GM19467 (cell line): ENCODE measurements around the gene MYO5B.
"Not testable (repeated sequence)": the region's sequence is repeated elsewhere in the genome, so short reads cannot be mapped to it uniquely, and the experiment has no call there.

Experiments
- ATAC-seq: cut with Tn5 transposase; IDR thresholded peaks from one replicate; pipeline ENCODE4 v1.9.1; 2021; ENCODE audit warnings: mild to moderate bottlenecking, moderate library complexity; ENCODE audit not compliant: unreplicated experiment

The MYO5B gene

DNA sequence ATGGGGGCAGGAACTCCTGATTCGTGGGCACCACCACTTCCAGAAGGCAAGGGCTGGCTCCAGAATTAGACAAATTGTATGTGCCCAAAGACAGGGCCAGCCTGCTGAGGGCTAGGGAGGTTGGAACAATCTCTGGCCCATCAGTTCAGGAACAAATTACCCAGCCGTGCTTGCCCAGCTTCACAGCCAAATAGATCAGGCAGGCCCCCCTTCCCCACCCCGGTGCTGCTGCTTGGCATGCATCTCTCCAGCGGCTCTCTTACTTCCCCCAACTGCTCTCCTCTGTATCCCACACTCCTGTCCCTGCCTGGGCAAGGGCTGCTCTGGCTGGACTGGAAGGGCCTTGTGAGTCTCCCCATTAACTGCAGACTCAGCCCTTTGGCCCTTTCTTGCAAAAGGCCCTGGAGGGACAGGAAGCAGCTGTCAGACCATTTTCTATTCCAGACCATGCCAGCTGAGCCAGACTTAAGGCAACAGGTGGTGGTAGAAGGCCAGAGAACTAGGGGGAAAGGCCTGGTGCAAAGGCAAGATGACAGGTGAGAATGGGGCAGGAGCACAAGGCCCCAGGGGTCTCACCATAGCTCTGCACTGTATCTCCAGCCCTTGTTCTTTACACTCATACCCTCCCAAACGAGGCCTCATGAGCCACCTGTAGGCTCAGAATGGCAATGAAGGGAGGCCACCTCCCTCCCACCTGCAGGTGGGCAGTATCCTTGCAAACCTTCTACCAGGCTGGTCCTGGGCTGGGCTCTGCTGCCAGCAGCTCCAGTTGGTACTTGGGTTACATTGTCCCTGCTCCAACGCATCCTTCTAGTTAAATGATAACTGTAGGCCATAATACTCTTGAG lies 350.9 kb downstream of the MYO5B start:
- no peak for ATAC-seq

DNA sequence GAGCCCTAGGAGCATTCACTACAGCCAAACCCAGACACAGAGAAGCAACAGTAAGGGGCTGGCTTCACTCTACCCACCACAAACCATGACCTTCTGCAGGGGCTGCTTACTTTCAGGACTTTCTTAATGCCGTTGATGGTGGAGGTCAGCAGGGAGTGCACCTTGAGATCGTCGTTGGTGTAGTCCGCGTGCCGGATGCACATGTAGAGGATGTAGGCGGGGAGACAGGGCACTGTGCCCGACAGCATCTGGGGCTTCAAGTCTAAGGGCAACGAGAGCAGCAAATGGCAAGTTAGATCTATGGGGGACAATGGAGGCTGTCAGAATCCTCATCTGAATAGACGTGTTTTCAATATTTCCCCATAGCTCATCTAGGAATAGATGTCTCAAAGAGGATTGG lies 351.8 kb downstream of the MYO5B start:
- ATAC-seq: no peak

DNA sequence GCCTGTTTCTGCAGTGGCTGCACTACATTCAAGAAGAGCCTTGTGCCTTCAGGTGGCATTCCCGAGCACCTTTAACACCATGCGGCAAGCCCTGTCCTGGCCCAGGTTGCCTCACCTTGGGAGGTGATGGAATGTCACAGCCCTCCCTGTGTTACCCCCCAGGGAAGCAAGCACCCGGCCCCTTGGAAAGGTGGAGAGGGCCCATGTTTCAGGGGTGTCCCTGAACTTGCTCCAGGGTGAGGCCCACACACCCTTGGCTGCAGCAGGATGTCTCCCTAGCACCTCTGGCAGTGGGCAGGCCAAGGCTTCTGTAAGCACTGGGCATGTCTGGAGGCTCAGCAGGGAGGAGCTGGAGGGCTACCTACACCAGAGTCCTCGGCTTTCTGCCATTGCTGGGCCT lies 352.3 kb downstream of the MYO5B start:
- ATAC-seq: no peak

DNA sequence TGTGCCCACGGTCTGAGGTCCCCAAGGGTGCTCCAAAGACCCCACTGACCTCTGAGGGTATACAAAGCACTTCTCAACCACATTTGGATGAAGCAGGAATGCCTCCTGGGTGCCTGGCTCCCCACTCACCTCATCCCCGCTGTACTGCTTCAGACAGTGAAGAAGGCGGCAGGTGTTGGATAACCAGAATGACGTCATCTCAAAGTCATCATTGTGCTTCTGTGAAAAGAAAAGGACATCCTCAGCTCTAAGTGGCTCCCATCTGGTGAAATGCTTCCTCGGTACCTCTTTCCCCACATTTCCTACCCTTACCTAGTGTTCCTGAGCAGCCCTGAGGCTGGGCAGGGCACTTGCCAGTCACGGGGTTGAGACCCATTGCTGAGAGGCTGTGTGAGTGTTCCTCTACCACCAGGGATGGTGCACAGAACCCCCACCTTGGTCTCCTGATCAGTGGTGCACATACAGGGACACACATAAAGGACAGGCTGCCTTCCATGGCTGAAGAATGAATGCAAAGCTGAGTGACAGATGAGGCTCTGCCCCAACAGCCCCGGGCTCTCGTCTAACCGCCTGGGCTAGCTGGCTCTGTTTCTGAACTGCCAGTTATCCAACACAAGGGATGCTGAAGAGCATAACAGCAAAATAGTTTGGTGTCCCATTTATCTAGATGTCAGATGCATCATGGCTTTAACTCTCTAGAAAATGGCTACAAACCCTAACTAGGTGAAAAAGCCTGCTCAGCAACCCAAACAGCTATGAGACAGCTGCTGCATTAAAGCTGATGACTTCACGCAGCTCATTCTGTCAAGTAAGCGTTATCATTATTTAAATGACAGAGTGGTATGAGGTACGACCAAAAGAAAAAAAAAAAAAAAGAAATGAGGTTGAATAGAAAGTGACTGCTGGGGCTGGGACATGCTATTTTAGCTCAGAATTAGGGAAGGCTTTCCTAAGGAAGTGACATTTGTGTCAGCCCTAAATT lies 353.4 kb downstream of the MYO5B start:
- ATAC-seq: no peak

DNA sequence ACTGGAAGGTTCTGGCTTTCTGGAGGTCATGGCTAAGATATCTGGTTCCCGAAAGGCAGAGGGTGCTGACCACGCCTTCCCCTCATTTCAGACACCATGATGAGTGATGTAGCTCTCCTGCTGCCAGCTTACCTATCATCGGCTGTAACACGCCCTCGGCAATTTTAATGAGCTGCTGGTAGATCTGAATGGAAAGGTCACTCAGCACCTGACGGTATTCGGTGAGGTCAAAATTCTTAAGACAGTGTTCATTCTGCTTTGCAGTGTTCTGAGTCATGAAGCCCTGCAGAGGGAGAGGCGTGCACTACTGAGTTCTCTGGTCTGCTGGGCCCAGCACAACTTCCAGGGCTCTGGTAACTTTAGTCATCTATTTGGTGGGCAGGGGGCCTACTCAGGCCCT lies 355.9 kb downstream of the MYO5B start:
- no peak for ATAC-seq

DNA sequence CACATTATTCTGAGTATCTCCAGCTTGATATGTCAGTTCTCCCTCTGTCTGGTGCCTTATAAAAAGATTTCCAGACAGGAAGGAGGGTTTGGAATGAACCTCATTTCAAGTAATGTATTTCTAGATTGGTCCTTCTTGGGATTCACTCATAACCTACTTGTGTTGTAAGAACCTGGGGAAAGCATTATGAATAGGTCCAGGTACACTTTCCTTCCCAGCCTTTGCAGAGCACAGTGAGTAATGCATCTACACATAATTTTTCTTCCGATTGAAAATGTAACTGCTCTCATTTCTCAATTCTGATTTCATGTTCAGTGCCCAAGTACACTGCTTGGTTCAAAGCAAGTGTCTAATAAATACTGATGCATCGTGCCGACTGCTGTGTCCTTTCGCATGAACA lies 356.6 kb downstream of the MYO5B start:
- no peak for ATAC-seq

DNA sequence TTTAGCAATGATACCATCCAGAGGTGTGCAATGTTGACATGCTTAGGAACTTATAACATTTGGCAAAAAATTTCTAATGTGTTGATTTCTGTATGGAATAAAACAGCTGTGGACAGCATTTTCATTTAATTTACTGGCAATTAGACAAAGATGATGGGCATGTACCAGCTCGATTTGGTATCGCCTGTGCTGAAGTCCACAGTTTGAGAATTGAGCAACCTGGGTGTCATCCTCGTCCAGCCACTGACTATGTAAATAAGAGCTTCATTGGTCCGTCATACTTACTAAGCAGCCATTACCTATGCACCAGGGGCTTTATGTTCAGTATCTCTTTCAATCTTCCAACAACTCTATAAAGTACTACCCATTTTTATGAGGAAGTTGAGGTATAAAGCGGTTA lies 357.1 kb downstream of the MYO5B start:
- no peak for ATAC-seq

DNA sequence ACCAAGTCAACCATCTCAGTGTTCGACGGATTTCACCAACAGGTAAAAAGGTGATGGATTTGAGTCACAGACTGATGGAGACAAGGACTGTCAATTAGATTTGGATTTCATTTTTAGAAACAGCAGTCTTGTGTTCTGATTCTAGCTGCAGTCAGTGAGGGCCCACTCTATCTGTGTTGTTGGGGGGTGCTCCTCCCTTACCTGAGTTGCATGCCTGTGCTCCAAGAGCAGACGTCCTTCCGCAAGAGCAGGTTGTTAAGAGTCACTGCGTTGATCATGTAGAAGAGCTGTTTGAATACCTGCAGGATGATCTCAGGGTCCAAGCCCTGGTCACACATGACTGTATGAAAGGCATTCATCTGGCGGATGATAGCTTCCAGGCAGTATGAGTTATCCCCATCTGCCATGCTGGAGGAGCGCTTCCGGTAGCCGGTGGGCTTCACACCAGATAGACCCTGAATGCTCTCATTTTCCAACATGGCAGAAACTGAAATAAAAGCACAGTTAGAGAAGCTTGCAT lies 357.6 kb downstream of the MYO5B start:
- ATAC-seq: not testable (repeated sequence)

DNA sequence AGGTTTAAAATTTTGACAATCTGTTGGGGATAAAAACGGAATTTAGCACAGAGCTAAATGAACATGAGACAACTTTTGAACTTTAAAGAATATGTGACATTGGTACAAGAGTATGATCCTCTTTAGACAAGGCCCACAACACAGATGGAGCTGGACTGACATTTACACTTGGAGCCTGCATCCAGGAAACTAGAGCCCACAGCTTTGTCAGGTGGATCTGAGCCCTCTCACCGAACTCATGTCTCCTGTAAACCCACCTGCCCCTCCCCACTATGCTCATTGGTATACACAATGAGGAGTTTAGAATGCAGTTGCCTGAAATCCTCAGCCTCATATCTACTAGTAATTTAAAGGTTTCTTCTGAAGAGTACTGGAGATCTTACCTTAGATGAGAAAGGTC lies 359.5 kb downstream of the MYO5B start:
- no peak for ATAC-seq

DNA sequence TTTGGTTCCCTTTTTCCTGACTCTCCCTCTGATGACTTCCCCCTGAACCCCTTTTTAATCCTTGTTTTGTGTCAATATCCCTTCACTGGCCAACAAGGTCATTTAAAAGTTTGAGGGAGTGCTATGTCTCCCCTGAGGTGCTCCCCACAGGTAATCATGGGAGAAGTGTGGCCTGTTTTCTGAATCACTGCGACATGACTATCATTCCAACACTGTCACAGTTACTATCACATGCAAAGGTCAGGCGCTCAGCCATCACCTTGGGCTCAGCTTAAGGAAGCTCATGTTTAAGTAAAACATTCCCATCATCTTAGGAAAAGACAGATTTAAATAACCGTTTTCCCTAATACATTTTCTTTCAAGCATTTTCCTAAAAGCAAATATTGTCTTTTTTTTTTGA lies 360.7 kb downstream of the MYO5B start:
- no peak for ATAC-seq

DNA sequence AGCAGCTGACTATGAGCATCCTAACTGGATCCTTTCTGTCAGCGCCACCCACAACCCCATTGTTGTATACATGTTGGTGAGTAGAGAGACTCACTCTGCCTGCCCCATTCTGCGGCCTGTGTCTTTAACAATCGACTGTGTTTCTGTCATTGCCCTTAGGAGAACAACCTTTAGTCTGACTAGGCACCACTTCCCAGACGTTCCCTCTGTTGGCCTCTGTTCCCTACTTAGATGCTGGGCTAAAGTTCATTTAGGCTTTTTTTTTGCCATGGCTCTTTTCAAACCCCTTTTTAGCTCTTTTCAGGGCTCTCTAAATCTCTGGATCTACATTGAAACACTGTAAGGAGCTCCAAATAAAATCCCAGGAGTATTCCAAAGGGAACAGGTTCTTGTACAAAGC lies 361.1 kb downstream of the MYO5B start:
- no peak for ATAC-seq

DNA sequence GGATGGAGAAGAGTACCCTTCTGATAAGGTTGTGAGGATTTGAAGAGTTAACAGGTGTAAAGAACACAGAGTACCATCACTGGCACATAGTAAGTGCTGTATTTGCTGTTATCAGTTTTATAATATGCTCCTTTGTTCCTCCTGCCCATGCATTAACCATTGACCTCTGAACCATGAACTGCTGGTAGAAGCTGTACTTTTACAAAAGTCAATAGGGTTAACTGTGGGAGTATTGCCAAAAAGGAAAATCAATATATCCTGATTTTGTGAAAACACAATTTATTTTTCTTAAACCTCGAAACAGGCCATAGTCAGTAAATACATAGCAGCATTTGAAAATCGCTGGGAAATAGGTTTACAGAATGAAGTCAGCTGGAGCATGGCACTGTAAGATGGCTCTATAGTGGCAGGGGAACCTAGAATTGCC lies 362.7 kb downstream of the MYO5B start:
- ATAC-seq: no peak

DNA sequence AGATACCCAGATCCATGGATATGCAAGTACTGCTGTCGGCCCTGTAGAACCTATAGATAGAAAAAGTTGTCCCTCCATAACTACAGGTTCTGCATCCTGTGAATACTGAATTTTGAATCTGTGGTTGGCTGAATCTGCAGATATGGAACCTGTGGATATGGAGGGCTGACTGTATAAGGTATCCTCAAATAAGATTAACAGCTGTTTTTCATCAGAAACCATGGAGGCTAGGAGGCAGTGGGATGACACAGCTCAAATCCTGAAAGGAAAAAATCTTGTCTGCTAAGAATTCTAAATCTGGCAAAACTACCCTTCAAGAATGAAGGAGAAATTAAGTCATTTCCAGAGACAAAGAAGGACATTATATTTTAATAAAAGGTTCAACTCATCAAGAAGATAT lies 367.0 kb downstream of the MYO5B start:
- no peak for ATAC-seq

DNA sequence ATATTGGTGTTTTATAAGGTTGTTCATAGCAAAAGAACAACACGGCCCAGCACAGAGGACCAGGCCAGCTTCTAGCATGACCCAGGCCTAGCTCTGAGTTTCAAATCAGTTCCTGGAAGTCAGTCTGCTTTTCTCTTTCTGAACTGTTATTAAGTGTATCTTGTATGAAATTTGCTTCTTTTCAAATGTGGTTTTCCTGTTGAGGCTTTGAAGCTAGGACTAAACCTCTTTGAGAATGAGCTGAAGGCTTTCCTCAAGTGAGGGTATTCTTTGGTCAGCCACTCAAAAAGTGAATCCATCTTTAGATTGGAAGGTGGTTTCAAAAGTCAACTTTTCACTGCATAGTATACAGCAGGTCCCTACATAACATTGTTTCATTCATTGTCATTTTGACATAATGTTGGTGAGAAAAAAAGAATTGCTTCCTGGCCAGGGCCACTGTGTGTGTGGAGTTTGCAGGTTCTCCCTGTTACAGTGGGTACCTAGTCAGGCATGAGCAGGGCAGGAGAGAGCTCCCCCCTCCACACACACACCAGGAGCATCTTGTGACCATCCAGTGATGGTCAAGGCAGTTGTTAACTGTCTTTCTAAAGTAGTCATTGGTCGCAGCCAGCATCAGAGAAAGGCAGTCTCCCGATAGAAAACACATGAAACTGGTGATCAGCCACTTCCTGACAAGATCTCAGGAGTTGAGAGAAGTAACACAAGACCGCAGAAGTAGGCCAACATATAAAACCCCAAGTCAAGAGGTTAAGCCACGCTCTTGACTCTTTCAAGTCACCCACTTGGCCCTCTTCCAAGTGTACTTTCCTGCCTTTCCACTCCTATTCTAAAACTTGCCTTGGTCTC lies 374.9 kb downstream of the MYO5B start:
- no peak for ATAC-seq

DNA sequence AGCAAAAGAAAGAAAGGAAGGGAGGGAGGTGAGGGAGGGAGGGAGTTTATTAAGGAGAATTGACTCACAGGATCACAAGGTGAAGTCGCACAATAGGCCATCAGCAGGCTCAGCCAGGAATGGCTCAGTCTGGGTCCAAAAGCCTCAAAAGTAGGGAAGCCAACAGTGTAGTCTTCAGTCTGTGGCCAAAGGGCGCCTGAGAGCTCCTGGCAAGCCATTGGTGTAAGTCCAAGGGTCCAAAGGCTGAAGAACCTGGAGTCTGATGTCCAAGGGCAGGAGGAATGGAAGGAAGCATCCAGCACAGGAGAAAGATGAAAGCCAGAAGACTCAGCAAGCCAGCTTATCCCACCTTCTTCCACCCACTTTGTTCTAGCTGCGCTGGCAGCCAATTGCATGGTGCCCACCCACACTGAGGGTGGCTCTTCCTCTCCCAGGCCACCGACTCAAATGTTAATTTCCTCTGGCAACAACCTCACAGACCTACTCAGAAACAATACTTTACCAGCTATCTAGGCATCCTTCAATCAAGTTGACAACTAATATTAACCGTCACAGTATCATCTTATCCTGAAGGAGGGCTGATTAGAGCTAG lies 375.8 kb downstream of the MYO5B start:
- ATAC-seq: no peak

DNA sequence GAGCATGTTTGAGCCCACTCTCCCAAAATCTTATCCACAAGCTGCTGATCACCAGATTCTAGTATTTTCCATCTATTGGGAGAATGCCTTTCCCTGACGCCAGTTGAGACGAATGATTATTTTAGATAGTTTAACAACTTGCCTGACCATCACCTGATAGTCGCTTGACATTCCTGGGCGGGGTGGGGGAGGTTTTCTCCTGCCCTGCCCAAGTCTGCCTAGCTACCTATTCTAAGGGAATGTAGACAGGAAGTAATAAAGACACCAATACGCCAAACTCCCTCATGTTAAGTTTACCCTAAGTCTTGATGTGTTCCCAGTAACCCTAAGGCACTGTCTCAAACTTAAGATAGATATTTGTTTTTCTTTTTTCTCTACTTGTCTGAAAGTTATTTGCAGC lies 377.0 kb downstream of the MYO5B start:
- ATAC-seq: no peak

DNA sequence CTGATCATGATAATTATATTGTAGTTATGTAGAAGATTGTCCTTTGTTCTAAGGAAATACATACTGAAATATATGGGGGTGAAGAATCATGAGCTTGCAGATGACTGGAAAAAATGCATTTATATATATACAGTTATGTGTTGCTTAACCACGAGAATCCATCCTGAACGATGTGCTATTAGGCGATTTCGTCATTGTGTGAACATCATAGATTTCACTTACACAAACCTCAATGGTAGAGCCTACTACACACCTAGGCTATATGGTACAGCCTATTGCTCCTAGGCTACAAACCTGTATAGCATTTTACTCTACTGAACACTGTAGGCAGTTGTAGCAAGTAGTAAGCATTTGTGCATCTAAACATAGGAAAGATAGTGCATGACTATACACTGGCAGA lies 379.0 kb downstream of the MYO5B start:
- no peak for ATAC-seq

DNA sequence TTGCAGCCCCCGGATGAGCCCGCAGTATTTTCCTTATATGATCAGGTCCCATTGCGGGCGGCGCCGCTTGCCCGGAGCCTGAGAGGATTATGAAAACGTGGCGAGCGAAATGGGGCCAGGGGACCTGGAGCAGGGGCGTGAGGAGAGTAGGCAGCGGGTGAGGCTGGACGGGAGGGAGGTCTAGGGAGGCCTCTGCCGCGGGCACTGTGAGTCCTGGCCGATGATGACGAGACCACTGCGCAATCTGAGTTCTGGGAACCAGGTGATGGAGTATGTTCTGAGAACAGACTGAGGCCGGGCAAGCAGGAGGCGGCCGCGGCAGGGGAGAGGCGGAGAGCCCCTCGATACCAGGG lies 380.8 kb downstream of the MYO5B start:
- ATAC-seq: no peak

DNA sequence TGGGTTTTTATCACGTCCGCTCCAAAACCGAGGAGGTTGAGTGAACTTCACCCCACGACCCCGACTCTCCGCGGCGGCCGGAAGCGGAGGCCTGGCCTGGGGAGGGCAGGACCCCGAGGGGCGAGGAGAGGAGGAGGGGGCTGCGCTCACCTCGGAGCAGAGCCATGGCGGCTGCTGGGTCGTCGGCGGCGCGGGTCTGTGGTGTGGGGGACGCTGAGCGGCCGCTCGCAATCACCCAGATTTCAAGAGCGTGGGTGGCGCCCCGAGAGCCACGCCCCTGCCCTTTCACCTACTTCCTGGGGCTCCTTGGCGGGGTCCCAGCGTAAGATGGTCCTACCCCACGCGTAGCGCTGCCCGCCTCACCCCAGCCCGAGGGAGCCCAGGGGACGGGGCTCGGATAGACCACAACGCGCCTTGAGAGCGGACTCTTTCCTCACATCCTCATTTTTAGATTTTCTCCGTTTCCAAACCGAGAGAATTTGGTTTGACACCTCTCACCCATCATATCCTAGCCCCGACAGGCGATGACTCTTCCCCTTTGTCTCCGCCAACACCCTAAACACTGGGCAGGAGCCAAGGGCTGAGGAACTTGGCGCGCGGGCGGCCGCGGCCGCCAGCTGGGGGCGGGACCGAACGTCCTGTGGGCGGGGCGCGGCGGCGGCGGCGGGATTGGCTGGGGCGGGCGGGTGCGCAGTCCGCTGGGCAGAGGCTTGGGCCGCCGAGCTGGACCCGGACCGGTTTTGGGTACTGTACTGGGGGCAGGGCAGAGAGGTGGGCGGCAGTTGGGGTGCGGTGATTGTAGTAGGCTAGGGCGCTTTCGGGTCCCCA lies 381.4 kb downstream of the MYO5B start, which contains the start of gene ACAA2:
ACAA2 (minus strand) TSS at position 215 of the 828 bp plus-strand sequence; CDS start at position 166, 49 bp downstream.
- peak; percentile 75 for ATAC-seq

DNA sequence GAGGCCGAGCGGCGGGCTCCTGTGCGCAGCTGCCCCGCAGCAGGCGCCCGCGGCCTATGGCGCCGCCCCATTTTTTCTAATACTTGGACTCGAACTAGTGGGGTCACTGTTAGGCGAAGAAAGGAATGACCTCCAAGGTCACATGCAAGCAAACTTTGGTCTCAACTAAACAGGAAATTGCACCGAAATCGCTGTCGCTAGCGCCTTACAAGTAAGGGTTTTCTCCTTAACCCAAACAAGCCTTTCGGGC lies 382.0 kb downstream of the MYO5B start:
- ATAC-seq: peak; percentile 25
